ENCODE results near the gene EIF2D. TPM values are rescaled to one million over a fixed set of nuclear protein-coding genes. Genes with fewer than 3 reads are reported as not detected.

The EIF2D gene, protein sequence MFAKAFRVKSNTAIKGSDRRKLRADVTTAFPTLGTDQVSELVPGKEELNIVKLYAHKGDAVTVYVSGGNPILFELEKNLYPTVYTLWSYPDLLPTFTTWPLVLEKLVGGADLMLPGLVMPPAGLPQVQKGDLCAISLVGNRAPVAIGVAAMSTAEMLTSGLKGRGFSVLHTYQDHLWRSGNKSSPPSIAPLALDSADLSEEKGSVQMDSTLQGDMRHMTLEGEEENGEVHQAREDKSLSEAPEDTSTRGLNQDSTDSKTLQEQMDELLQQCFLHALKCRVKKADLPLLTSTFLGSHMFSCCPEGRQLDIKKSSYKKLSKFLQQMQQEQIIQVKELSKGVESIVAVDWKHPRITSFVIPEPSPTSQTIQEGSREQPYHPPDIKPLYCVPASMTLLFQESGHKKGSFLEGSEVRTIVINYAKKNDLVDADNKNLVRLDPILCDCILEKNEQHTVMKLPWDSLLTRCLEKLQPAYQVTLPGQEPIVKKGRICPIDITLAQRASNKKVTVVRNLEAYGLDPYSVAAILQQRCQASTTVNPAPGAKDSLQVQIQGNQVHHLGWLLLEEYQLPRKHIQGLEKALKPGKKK
- total RNA-seq: 29.2 TPM
- long read RNA-seq, transcript EIF2D-201 (15 exons, 2,005 nt): major isoform, 29 of 67 reads
- long read RNA-seq, partial matches to known transcripts: 1 of 67 reads
- long read RNA-seq, other reads (novel, unspliced or antisense): 35 of 67 reads

DNA sequence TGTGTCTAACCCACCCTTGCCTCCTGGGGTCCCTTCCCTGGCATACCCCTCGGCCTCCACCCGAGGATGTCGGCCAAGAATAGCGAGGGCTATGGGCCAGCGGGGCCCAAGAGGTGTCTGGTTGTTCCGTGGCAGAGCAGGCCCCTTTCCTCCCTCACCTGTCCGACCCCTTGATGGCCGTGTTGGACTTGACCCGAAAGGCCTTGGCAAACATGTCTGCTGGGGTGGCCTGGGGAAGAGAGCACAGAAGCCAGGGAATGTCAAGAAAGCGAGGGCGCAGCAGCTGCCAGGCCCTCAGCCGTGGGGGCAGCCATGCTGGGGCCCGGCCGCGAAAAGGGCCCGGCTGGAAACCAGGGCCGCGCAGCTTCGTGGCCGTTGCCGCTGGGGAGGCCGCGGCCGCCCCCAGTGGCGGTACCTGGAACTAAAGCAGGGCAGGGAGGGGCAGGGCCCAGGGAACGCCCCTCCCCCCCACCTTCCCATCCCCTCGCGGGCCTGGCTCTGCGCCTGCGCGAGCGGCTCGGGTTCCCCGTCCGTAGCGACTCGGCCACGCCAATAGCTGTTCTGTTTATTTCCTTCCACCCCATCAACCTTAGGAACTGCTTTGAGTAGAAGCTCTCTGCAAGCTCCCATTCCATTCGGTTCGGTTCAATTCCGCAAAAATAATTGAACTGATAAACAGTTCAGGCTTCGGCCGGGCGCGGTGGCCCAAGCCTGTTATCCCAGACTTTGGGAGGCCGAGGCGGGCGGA lies at the start of gene EIF2D:
Gene EIF2D (minus strand): TSS at position 337 of the 748 bp plus-strand sequence. CDS start 123 bp downstream, at position 214.
- peak within 1 kb of the TSS; percentile 88 for H3K4me3 ChIP-seq
- intact Hi-C loops (cut with micrococcal nuclease): no loop called here
- H3K27me3 ChIP-seq (ENCODE audit: low read depth): no peaks in the 10 kb centered on the region
- TF ChIP-seq, protein P1, sequence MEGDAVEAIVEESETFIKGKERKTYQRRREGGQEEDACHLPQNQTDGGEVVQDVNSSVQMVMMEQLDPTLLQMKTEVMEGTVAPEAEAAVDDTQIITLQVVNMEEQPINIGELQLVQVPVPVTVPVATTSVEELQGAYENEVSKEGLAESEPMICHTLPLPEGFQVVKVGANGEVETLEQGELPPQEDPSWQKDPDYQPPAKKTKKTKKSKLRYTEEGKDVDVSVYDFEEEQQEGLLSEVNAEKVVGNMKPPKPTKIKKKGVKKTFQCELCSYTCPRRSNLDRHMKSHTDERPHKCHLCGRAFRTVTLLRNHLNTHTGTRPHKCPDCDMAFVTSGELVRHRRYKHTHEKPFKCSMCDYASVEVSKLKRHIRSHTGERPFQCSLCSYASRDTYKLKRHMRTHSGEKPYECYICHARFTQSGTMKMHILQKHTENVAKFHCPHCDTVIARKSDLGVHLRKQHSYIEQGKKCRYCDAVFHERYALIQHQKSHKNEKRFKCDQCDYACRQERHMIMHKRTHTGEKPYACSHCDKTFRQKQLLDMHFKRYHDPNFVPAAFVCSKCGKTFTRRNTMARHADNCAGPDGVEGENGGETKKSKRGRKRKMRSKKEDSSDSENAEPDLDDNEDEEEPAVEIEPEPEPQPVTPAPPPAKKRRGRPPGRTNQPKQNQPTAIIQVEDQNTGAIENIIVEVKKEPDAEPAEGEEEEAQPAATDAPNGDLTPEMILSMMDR (IDR thresholded peaks at IDR 0.05; ENCODE audit: borderline replicate concordance): peak; percentile 99
- peaks cover 36% of the 10 kb centered on the region for H3K36me3 ChIP-seq
- H3K9me3 ChIP-seq (replicated peaks): no peaks in the 10 kb centered on the region
- peak within 1 kb of the TSS; percentile 91 for H3K27ac ChIP-seq (replicated peaks)
- DNase-seq: peak; percentile 93
- H3K4me1 ChIP-seq: peaks cover 13% of the 10 kb centered on the region

DNA sequence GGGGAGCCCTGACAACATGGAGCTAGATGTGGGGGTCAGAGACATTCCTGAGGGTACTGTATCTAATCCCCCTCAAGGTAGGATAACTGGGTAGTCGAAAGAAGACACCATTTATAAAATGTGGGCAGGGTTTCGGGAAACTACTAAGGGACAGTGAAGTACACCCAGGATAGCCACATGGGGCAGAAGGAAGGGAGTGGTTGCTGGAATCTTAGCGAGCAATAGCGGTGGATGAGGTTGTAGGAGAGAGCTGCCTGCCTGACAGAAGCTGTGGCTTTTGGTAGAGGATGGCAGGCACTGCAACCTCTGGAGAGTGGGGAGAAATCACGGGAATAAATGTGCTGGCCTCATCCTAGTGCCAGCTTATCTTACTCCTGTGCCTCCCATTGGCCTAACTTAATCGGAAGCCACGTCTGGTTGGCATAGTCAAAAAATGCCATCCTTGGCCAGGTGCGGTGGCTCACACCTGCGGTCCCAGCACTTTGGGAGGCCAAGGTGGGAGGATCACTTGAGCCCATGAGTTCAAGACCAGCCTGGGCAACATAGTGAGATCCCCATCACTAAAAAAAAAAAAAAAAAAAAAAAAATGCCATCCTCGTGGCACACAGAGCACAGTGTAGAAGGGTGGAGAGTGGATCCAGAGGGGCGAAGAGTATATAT lies 49.0 kb upstream of the EIF2D start:
- no peaks in the 10 kb centered on the region for H3K9me3 ChIP-seq (replicated peaks)
- H3K27ac ChIP-seq (replicated peaks): peak overlapping the region; percentile 96
- TF ChIP-seq, protein P1 (IDR thresholded peaks at IDR 0.05; ENCODE audit: borderline replicate concordance): no peak

DNA sequence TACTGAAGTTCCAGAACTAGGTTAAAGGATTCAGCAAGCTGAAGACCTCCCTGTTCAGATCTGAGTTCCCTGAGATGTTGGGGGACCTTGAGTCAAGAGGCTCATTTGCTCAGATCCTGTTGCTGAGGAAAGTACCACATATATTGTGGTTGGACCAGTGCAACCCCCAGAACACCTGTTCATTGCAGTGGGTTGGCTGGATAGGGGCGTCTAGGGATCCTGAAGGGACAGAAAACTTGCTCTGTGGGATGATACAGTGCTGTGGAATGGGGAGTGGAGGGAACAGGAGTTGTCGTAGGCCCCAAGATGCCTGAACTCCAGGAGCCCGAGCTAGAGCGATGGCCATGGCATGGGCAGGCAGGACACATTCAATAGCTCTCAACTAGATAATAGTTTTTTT lies 47.9 kb upstream of the EIF2D start:
- TF ChIP-seq, protein P1 (IDR thresholded peaks at IDR 0.05; ENCODE audit: borderline replicate concordance): no peak
- intact Hi-C loops (cut with micrococcal nuclease): no loop called here

More for the DNA sequence above, 49.0 kb upstream of the EIF2D start:
- peaks cover 85% of the 10 kb centered on the region for H3K4me1 ChIP-seq
- no peak overlapping the region for H3K4me3 ChIP-seq
- no peaks in the 10 kb centered on the region for H3K27me3 ChIP-seq (ENCODE audit: low read depth)
- no peaks in the 10 kb centered on the region for H3K36me3 ChIP-seq
- no peak for DNase-seq
- intact Hi-C loops (cut with micrococcal nuclease): no loop called here

DNA sequence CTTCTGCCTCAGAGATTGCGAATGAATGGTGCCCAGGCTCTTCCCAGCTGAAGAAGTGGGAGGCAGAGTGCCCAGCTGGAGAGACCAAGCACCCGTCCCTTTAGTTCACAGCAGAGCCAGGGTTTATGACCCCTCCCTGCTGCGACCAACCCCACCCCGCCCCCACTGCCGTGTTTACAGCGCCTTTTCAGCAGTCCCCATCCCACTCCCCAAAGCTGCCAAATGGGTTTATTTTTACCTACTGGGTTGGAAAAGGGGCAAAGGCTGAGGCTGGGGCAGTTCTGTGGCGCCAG lies 46.7 kb upstream of the EIF2D start:
- Histone ChIP-seq H3K27ac (replicated peaks) (peak overlapping the region; percentile 96), H3K4me1 (peaks cover 97% of the 10 kb centered on the region), H3K27me3 (ENCODE audit: low read depth) (no peaks in the 10 kb centered on the region), H3K4me3 (peak overlapping the region; percentile 51), H3K9me3 (replicated peaks) (no peaks in the 10 kb centered on the region), H3K36me3 (no peaks in the 10 kb centered on the region)
- DNase-seq: no peak
- intact Hi-C loops (cut with micrococcal nuclease): no loop called here
- TF ChIP-seq, protein P1 (IDR thresholded peaks at IDR 0.05; ENCODE audit: borderline replicate concordance): no peak

More for the DNA sequence above, 47.9 kb upstream of the EIF2D start:
- H3K36me3 ChIP-seq: no peaks in the 10 kb centered on the region
- peak overlapping the region; percentile 96 for H3K27ac ChIP-seq (replicated peaks)
- H3K4me3 ChIP-seq: no peak overlapping the region
- H3K9me3 ChIP-seq (replicated peaks): no peaks in the 10 kb centered on the region
- H3K27me3 ChIP-seq (ENCODE audit: low read depth): no peaks in the 10 kb centered on the region
- no peak for DNase-seq
- H3K4me1 ChIP-seq: peaks cover 95% of the 10 kb centered on the region

Measured in left ventricle myocardium inferior (tissue), 1 donor.